Stimulated activated CD4-positive, alpha-beta T cell treated with anti-CD3 and anti-CD28 coated beads, Interleukin-12 subunit alpha, Interleukin-12 subunit beta, amount 100 ng/mL, for 4 hours (primary cell): Measurements from ENCODE around the gene FUZ.
A peak's percentile ranks its signal among the peaks of the same experiment; 100 is the strongest.
"Not testable (repeated sequence)": the region's sequence is repeated elsewhere in the genome, so short reads cannot be mapped to it uniquely, and the experiment has no call there.

Source experiments
- DNase-seq: peaks from one replicate; pipeline ENCODE4 v3.0.0-alpha.2; 2020

FUZ gene

GRCh38 chr19:49831592-49831991 lies 18.5 kb upstream of the FUZ start:
- no peak for DNase-seq

GRCh38 chr19:49830766-49831165 lies 17.7 kb upstream of the FUZ start:
- no peak for DNase-seq

- no peak for DNase-seq
These were observed 16.6 kb upstream of the FUZ start for GRCh38 chr19:49829721-49830120.

- DNase-seq: no peak
These were observed 16.1 kb upstream of the FUZ start for GRCh38 chr19:49829200-49829599.

- no peak for DNase-seq
These were observed 13.9 kb upstream of the FUZ start for GRCh38 chr19:49827034-49827433.

- no peak for DNase-seq
These were observed 11.6 kb upstream of the FUZ start for GRCh38 chr19:49824662-49825061.

GRCh38 chr19:49823472-49823871 lies 10.4 kb upstream of the FUZ start:
- DNase-seq: no peak

GRCh38 chr19:49820125-49820524 lies 7.0 kb upstream of the FUZ start:
- DNase-seq: no peak

GRCh38 chr19:49819452-49820115 lies 6.5 kb upstream of the FUZ start:
- DNase-seq: not testable (repeated sequence)

GRCh38 chr19:49818649-49819370 lies 5.7 kb upstream of the FUZ start:
- DNase-seq: no peak

- DNase-seq: peak; percentile 79
These were observed 5.0 kb upstream of the FUZ start, which contains the start of gene MED25 for GRCh38 chr19:49817964-49818648. Gene MED25 (plus strand): TSS chr19:49818289. CDS start chr19:49818342, 53 bp downstream.

GRCh38 chr19:49816590-49816989 lies 3.5 kb upstream of the FUZ start:
- no peak for DNase-seq

GRCh38 chr19:49814010-49814409 lies 918 bp upstream of the FUZ start:
- DNase-seq: no peak

- no peak for DNase-seq
These were observed 568 bp downstream of the FUZ start for GRCh38 chr19:49812452-49812996.

GRCh38 chr19:49811328-49811727 lies 1.8 kb downstream of the FUZ start:
- DNase-seq: no peak

GRCh38 chr19:49809941-49810389 lies 3.1 kb downstream of the FUZ start:
- DNase-seq: no peak

- peak; percentile 44 for DNase-seq
These were observed 3.7 kb downstream of the FUZ start for GRCh38 chr19:49809160-49809940.

GRCh38 chr19:49808711-49809159 lies 4.4 kb downstream of the FUZ start:
- peak; percentile 88 for DNase-seq

GRCh38 chr19:49807904-49808675 lies 5.0 kb downstream of the FUZ start:
- no peak for DNase-seq

- DNase-seq: no peak
These were observed 5.8 kb downstream of the FUZ start for GRCh38 chr19:49807058-49807903.

- no peak for DNase-seq
These were observed 6.5 kb downstream of the FUZ start for GRCh38 chr19:49806620-49806959.
